ENCODE measurements around the gene SOX8. TPM values are rescaled to one million over a fixed set of nuclear protein-coding genes. Genes with fewer than 3 reads are reported as not detected.
A peak's percentile ranks its signal among the peaks of the same experiment; 100 is the strongest.

The SOX8 gene
- total RNA-seq, 1 experiment from 2014 or later: not detected

DNA sequence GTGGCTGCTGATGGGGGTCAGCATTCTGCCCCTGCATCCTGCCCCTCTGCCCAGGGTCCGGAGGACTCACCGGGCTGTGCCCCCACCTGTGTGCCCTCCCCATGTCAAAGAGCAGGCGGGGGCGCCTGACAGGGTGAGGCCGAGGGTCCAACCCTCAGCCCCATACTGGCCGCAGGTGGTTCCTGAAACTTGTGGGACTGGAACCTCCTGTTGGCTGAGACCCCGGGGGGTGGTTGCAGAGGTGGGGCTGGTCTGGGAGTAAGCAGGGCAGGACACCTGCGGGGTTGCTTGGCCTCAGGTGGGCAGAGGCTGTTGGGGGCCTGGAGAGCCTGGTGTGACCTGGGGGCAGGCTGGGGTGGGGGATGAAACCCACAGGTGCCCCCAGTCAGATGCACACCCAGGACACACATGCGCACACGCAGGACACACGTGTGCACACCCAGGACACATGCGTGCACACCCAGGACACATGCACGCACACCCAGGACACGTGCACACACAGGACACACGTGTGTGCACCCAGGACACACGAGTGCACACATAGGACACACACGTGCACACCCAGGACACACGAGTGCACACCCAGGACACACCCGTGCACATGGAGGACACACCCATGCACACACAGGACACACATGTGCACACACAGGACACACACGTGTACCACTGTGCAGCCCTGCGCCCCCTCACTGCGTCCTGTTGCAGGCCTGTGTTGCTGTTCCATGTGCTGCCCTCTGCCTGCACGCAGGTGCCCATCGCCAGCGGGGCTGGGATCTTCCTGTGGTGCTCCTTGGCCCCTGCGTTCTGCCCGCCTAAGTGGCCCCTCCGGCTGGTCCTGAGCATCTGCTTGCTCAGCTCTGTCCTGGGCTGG lies 31.4 kb downstream of the SOX8 start:
- H2AFZ ChIP-seq (ENCODE audit: low read length): no peak overlapping the region
- H3K9ac ChIP-seq (ENCODE audit: low read length): no peak overlapping the region
- no peak overlapping the region for H3K27ac ChIP-seq (ENCODE audit: low read length)
- no peak overlapping the region for H3K4me2 ChIP-seq (ENCODE audit: low read depth, low read length, poor library complexity, severe bottlenecking)
- no peaks in the 10 kb centered on the region for H3K79me2 ChIP-seq (ENCODE audit: low read length)
- H3K9me2 ChIP-seq (replicated peaks; ENCODE audit: insufficient read depth, low read length): no peaks in the 10 kb centered on the region
- peak; percentile 42 for DNase-seq
- H3K4me3 ChIP-seq (ENCODE audit: low read length): no peak overlapping the region
- H3K27me3 ChIP-seq (ENCODE audit: low read length): no peaks in the 10 kb centered on the region
- H3K36me3 ChIP-seq (ENCODE audit: insufficient read depth, low read length): no peaks in the 10 kb centered on the region
- no peaks in the 10 kb centered on the region for H4K20me1 ChIP-seq (ENCODE audit: insufficient read depth, low read depth, low read length)
- H3K4me1 ChIP-seq (ENCODE audit: low read length): no peaks in the 10 kb centered on the region
- H3K9me3 ChIP-seq (ENCODE audit: low read length): no peaks in the 10 kb centered on the region

DNA sequence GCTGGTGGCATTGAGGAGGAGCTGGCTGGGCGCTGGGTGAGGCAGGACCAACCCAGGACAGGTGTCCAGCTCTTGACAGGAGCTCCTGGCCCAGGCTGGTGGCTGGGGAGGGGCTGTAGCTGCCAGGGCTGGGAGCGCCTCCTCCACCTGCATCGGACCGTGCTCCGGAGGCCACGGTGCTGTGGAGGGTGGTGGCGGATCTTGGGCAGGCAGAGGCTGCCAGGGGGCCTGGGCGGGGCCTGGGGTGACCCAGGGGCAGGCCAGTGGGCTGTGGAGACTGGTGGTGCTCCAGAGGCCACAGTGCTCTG lies 32.0 kb downstream of the SOX8 start:
- no peaks in the 10 kb centered on the region for H3K36me3 ChIP-seq (ENCODE audit: insufficient read depth, low read length)
- no peaks in the 10 kb centered on the region for H4K20me1 ChIP-seq (ENCODE audit: insufficient read depth, low read depth, low read length)
- no peak overlapping the region for H3K9ac ChIP-seq (ENCODE audit: low read length)
- no peaks in the 10 kb centered on the region for H3K9me2 ChIP-seq (replicated peaks; ENCODE audit: insufficient read depth, low read length)
- DNase-seq: no peak
- H3K4me3 ChIP-seq (ENCODE audit: low read length): no peak overlapping the region
- H3K4me1 ChIP-seq (ENCODE audit: low read length): no peaks in the 10 kb centered on the region
- H3K27me3 ChIP-seq (ENCODE audit: low read length): no peaks in the 10 kb centered on the region
- H3K79me2 ChIP-seq (ENCODE audit: low read length): no peaks in the 10 kb centered on the region
- H2AFZ ChIP-seq (ENCODE audit: low read length): no peak overlapping the region
- no peaks in the 10 kb centered on the region for H3K9me3 ChIP-seq (ENCODE audit: low read length)
- H3K4me2 ChIP-seq (ENCODE audit: low read depth, low read length, poor library complexity, severe bottlenecking): no peak overlapping the region
- H3K27ac ChIP-seq (ENCODE audit: low read length): no peak overlapping the region

DNA sequence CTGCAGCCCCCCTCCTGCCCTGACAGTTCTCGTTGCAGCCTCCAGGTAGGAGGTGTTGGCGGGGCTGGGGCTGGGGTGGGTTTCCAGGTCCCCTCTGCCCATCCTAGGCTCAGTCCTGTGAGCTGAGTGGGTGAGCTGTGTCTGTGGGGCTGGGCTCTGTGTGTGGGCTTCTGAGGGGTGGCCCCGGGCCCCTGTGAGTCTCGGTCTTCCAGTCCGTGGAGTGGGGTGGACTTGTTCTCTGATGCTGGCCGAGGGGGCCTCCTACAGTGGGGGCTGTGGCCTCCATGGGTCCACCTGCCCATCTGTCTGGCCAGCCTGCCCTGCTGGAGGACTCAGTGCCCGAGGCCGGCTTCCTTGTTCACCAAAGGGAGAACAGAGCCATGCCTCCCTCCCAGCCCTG lies 32.7 kb downstream of the SOX8 start:
- no peaks in the 10 kb centered on the region for H3K79me2 ChIP-seq (ENCODE audit: low read length)

DNA sequence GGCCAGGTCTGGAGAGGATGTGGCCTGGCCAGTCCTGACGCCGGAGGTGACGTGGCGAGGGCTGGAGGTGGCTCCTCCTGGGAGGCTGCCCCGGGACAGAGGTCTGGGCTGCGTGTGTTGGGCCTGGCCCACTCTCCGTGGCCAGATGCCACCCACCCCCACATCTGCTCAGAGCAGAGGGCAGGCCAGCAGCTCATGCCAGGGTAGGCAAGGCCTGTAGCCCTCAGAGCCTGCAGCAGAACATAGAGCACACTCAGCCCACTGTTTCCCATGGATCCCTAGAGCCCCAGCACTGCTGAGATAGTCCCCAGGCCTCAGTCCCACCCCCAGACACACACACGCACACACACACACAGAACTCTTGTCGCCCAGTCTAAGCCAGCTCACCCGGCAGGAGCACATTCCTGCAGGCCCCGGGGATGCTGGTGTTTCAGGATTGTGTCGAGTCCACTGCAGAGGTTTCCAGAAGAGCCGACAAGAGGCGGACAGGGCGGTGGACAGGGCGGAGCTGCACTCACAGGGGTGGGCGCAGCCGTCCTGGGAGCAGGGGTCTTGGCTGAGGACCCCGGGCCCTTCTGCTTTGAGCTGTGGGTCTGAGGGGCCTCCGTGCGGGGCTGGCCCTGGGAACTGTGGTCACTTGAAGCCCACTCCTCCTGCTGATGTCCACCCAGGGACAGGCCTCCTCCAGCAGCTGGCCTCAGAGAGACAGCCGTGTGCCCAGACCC lies 33.4 kb downstream of the SOX8 start:
- Histone ChIP-seq H3K9me2 (replicated peaks; ENCODE audit: insufficient read depth, low read length) (no peaks in the 10 kb centered on the region), H3K27ac (ENCODE audit: low read length) (no peak overlapping the region), H3K4me3 (ENCODE audit: low read length) (no peak overlapping the region), H3K27me3 (ENCODE audit: low read length) (no peaks in the 10 kb centered on the region), H3K9me3 (ENCODE audit: low read length) (no peaks in the 10 kb centered on the region), H2AFZ (ENCODE audit: low read length) (no peak overlapping the region), H3K9ac (ENCODE audit: low read length) (no peak overlapping the region), H4K20me1 (ENCODE audit: insufficient read depth, low read depth, low read length) (no peaks in the 10 kb centered on the region), H3K4me2 (ENCODE audit: low read depth, low read length, poor library complexity, severe bottlenecking) (no peak overlapping the region), H3K36me3 (ENCODE audit: insufficient read depth, low read length) (no peaks in the 10 kb centered on the region), H3K4me1 (ENCODE audit: low read length) (no peaks in the 10 kb centered on the region), H3K79me2 (ENCODE audit: low read length) (no peaks in the 10 kb centered on the region)
- no peak for DNase-seq

More for the DNA sequence above, 32.7 kb downstream of the SOX8 start:
- DNase-seq: no peak
- no peaks in the 10 kb centered on the region for H3K9me3 ChIP-seq (ENCODE audit: low read length)
- H3K27ac ChIP-seq (ENCODE audit: low read length): no peak overlapping the region
- H3K4me2 ChIP-seq (ENCODE audit: low read depth, low read length, poor library complexity, severe bottlenecking): no peak overlapping the region
- no peaks in the 10 kb centered on the region for H3K9me2 ChIP-seq (replicated peaks; ENCODE audit: insufficient read depth, low read length)
- H3K9ac ChIP-seq (ENCODE audit: low read length): no peak overlapping the region
- no peak overlapping the region for H3K4me3 ChIP-seq (ENCODE audit: low read length)
- H3K36me3 ChIP-seq (ENCODE audit: insufficient read depth, low read length): no peaks in the 10 kb centered on the region
- no peak overlapping the region for H2AFZ ChIP-seq (ENCODE audit: low read length)
- no peaks in the 10 kb centered on the region for H3K27me3 ChIP-seq (ENCODE audit: low read length)
- no peaks in the 10 kb centered on the region for H4K20me1 ChIP-seq (ENCODE audit: insufficient read depth, low read depth, low read length)
- H3K4me1 ChIP-seq (ENCODE audit: low read length): no peaks in the 10 kb centered on the region

DNA sequence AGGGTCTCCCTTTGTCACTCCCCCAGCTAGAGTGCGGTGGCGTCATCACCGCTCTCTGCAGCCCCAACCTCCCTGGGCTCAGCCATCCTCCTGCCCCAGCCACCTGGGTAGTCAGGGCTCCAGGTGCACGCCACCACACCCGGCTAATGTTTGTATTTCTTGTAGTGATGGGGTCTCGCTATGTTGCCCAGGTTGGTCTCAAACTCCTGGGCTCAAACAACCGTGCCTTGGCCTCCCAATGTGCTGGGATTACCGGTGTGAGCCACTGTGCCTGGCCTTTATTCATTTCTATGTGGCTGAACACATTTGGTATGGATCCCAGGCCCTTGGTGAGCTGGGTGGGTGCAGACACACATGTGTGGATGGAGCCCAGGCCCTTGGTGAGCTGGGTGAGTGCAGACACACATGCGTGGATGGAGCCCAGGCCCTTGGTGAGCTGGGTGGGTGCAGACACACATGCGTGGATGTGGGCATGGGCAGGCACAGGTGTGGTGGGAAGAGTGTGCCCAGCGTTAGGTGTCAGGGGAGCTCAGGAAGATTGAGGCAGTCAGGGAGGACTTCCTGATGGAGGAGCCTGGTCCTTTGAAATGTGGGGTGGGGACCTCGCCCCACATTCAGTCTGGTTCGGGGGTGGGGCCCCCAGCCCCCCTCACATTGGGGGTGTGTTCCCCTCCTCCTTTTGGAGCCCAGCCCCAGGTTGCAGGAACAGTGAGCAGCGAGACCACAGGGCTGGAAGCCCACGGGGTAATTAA lies 37.1 kb downstream of the SOX8 start:
- no peak overlapping the region for H2AFZ ChIP-seq (ENCODE audit: low read length)

DNA sequence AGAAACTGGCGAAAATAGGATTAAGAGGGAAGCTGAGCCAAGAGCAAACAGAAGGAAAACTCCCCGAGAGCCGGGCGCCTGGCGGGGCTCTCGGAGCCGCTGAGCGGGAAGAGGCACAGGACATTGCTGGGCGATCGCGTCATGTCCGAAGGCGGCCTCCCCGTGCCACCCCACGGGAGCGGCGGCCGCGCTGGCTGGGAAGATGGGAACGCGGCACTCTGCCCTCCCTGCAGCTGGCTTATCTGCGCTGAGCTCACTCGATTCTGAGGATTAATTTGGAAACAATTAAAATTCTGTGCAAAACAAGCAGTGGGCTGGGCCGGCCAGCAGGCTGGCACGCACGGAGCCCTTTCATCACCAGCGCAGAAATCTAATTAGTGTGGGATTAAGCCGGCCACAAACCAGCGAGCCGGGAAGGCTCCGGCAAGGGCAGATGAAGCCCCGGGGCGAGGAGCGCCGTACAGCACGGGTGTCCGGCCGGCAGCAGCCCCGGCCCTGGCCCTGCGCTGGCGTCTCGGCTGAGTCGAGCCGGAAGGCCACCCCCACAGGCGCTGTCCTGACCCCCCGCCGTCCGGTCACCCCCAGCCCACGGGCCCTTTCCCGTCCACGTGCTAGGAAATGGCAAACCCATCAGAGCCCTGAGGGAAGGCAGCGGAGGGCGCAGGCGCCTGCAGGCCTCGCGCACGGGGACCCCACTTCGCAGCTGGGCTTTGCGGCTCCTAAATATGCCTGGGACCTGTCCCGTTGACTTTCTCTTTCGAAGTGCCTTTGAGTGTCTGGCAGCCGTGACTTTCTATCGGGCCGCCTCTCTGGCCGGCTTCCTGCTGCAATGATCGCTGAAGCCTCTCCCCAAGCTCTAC lies 37.9 kb downstream of the SOX8 start:
- H3K9me2 ChIP-seq (replicated peaks; ENCODE audit: insufficient read depth, low read length): no peaks in the 10 kb centered on the region
- no peaks in the 10 kb centered on the region for H3K27me3 ChIP-seq (ENCODE audit: low read length)
- H3K4me1 ChIP-seq (ENCODE audit: low read length): no peaks in the 10 kb centered on the region
- H3K9ac ChIP-seq (ENCODE audit: low read length): no peak overlapping the region
- H3K9me3 ChIP-seq (ENCODE audit: low read length): no peaks in the 10 kb centered on the region
- no peak overlapping the region for H2AFZ ChIP-seq (ENCODE audit: low read length)
- no peak overlapping the region for H3K4me2 ChIP-seq (ENCODE audit: low read depth, low read length, poor library complexity, severe bottlenecking)
- H3K79me2 ChIP-seq (ENCODE audit: low read length): no peaks in the 10 kb centered on the region
- no peak for DNase-seq
- H3K27ac ChIP-seq (ENCODE audit: low read length): no peak overlapping the region
- no peaks in the 10 kb centered on the region for H4K20me1 ChIP-seq (ENCODE audit: insufficient read depth, low read depth, low read length)
- H3K36me3 ChIP-seq (ENCODE audit: insufficient read depth, low read length): no peaks in the 10 kb centered on the region
- no peak overlapping the region for H3K4me3 ChIP-seq (ENCODE audit: low read length)

More for the DNA sequence above, 37.1 kb downstream of the SOX8 start:
- Histone ChIP-seq H3K79me2 (ENCODE audit: low read length) (no peaks in the 10 kb centered on the region), H3K27ac (ENCODE audit: low read length) (no peak overlapping the region), H4K20me1 (ENCODE audit: insufficient read depth, low read depth, low read length) (no peaks in the 10 kb centered on the region), H3K4me3 (ENCODE audit: low read length) (no peak overlapping the region), H3K36me3 (ENCODE audit: insufficient read depth, low read length) (no peaks in the 10 kb centered on the region), H3K9me2 (replicated peaks; ENCODE audit: insufficient read depth, low read length) (no peaks in the 10 kb centered on the region), H3K4me2 (ENCODE audit: low read depth, low read length, poor library complexity, severe bottlenecking) (no peak overlapping the region), H3K4me1 (ENCODE audit: low read length) (no peaks in the 10 kb centered on the region), H3K9ac (ENCODE audit: low read length) (no peak overlapping the region), H3K27me3 (ENCODE audit: low read length) (no peaks in the 10 kb centered on the region), H3K9me3 (ENCODE audit: low read length) (no peaks in the 10 kb centered on the region)
- DNase-seq: no peak

DNA sequence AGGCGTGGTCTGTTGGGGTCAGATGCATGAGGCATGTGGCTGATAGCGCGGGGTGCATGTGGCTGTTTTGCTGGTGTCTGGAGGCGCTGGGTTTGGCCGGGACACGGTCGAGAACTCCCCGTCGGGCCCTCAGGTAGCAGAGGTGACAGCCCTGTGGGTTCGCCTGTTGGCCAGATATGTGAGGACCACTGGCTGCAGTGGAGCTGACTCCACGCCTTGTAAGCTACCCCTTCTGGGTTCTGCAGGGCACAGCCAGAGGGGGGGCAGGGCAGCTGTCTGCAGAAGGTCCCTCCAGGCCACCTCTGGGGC lies 38.5 kb downstream of the SOX8 start:
- Histone ChIP-seq H3K4me1 (ENCODE audit: low read length) (no peaks in the 10 kb centered on the region), H3K9me3 (ENCODE audit: low read length) (no peaks in the 10 kb centered on the region), H3K4me3 (ENCODE audit: low read length) (no peak overlapping the region), H4K20me1 (ENCODE audit: insufficient read depth, low read depth, low read length) (no peaks in the 10 kb centered on the region), H3K27ac (ENCODE audit: low read length) (no peak overlapping the region), H2AFZ (ENCODE audit: low read length) (no peak overlapping the region), H3K27me3 (ENCODE audit: low read length) (no peaks in the 10 kb centered on the region), H3K79me2 (ENCODE audit: low read length) (no peaks in the 10 kb centered on the region), H3K36me3 (ENCODE audit: insufficient read depth, low read length) (no peaks in the 10 kb centered on the region), H3K9ac (ENCODE audit: low read length) (no peak overlapping the region), H3K9me2 (replicated peaks; ENCODE audit: insufficient read depth, low read length) (no peaks in the 10 kb centered on the region), H3K4me2 (ENCODE audit: low read depth, low read length, poor library complexity, severe bottlenecking) (no peak overlapping the region)
- no peak for DNase-seq

All from Karpas-422 (cell line).